CD4-positive, alpha-beta memory T cell (primary cell): Measurements from ENCODE around the gene GRIN3B. TPM values are rescaled to one million over a fixed set of nuclear protein-coding genes. Genes with fewer than 3 reads are reported as not detected.

Experiments used
- CTCF ChIA-PET: fragments of 350-600 bp; sonication (Branson Sonifier 250); formaldehyde crosslinking; loops from one replicate; lab custom pipeline; 2021; ENCODE audit warnings: inconsistent platforms; ENCODE audit not compliant: partially characterized antibody; lab: Charles Lee
- POLR2A ChIA-PET: fragments of 350-600 bp; sonication (Branson Sonifier 250); formaldehyde crosslinking; loops from one replicate; lab custom pipeline; 2021; ENCODE audit not compliant: partially characterized antibody; lab: Charles Lee
- DNase-seq, 5 donors: peaks; one replicate each; pipeline versions ENCODE4 v3.0.0 to v3.0.0-alpha.2; 2020 to 2022; ENCODE audit warnings: mixed read lengths in 1 of 5
- H3K27ac ChIP-seq: one replicate; pipeline ENCODE4 v1.7.0; 2013; ENCODE audit warnings: low read depth, low read length
- H3K27me3 ChIP-seq: 2 replicates; pipeline ENCODE4 v1.7.0; 2013; ENCODE audit warnings: mild to moderate bottlenecking, low read length, moderate library complexity; ENCODE audit not compliant: insufficient read depth
- H3K36me3 ChIP-seq: 2 replicates; pipeline ENCODE4 v1.7.0; 2013; ENCODE audit warnings: mild to moderate bottlenecking, low read length, moderate library complexity; ENCODE audit not compliant: insufficient read depth
- H3K4me1 ChIP-seq: 2 replicates; pipeline ENCODE4 v1.7.0; 2013; ENCODE audit warnings: mild to moderate bottlenecking, low read length, moderate library complexity; ENCODE audit not compliant: insufficient read depth
- H3K4me3 ChIP-seq, 2 donors: one replicate each; pipeline ENCODE4 v1.7.0; 2013; ENCODE audit warnings: low read length in 2 of 2, mild to moderate bottlenecking in 1 of 2
- H3K9me3 ChIP-seq, 2 donors: one replicate each; pipeline ENCODE4 v1.7.0; 2013; ENCODE audit warnings: low read length in 2 of 2, control low read depth in 1 of 2; ENCODE audit not compliant: control insufficient read depth in 1 of 2
- H3K27ac Mint-ChIP-seq, 7 donors: one replicate each; pipeline ENCODE4 v1.8.0; 2020 to 2021; ENCODE audit warnings: mixed read lengths in 7 of 7, mild to moderate bottlenecking in 6 of 7, inconsistent platforms in 3 of 7, moderate library complexity in 3 of 7
- H3K27me3 Mint-ChIP-seq, 2 donors: one replicate each; pipeline ENCODE4 v1.8.0; 2020 to 2021; ENCODE audit warnings: mixed read lengths in 2 of 2
- H3K36me3 Mint-ChIP-seq, 2 donors: one replicate each; pipeline ENCODE4 v1.8.0; 2020 to 2021; ENCODE audit warnings: mixed read lengths in 2 of 2, inconsistent platforms in 1 of 2, mild to moderate bottlenecking in 1 of 2
- H3K4me1 Mint-ChIP-seq, 4 donors: one replicate each; pipeline ENCODE4 v1.8.0; 2020 to 2021; ENCODE audit warnings: mixed read lengths in 4 of 4, mild to moderate bottlenecking in 1 of 4
- H3K4me3 Mint-ChIP-seq, 8 donors: one replicate each; pipeline ENCODE4 v1.8.0; 2020 to 2021; ENCODE audit warnings: mixed read lengths in 8 of 8, mild to moderate bottlenecking in 7 of 8, moderate library complexity in 6 of 8, inconsistent platforms in 3 of 8
- H3K9me3 Mint-ChIP-seq, 8 donors: one replicate each; pipeline ENCODE4 v1.8.0; 2020 to 2021; ENCODE audit warnings: mixed read lengths in 8 of 8, mild to moderate bottlenecking in 5 of 8, inconsistent platforms in 3 of 8, moderate library complexity in 1 of 8
- intact Hi-C: fragments of 100-400 bp; cut with micrococcal nuclease; formaldehyde crosslinking; loops from one replicate; pipeline ENCODE4 v1.15.1; 2023
- polyA plus RNA-seq, 2 donors: library from polyadenylated mRNA; unstranded; fragments of 300-500 nt; fragmentation: Illumina TruSeq; gene quantifications; one replicate each; pipeline ENCODE4 v1.2.3, GENCODE V29; 2021
- total RNA-seq, 2 experiments: library from RNA; stranded (reverse); gene quantifications; one replicate each; pipeline ENCODE4 v1.2.3, GENCODE V29; 2021

GRIN3B gene
- total and polyA plus RNA-seq, 4 experiments from 2014 or later = not detected

DNA sequence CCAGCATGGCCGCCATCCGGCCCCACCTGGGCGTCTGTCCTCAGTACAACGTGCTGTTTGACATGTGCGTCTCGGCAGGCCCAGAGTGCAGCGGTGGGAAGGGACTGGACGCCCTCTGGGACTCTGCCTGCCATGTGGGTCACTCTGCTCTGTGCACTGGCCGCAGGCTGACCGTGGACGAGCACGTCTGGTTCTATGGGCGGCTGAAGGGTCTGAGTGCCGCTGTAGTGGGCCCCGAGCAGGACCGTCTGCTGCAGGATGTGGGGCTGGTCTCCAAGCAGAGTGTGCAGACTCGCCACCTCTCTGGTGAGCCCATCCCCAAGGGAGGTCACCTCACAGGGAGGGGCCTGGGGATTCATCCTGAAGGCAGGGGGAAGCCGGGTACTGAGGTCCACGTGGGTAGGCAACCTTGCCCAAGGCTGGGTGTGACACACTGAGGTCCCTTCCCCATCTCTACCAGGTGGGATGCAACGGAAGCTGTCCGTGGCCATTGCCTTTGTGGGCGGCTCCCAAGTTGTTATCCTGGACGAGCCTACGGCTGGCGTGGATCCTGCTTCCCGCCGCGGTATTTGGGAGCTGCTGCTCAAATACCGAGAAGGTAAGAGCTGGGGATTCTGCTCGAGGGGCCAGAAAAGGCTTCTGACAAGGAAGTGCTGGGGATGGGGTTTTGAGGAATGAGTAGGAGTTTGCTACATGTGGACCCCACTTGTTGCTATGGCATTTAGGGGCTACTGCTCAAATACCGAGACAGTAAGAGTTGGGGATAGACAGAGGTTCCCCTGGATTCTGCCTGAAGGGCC lies 51.0 kb downstream of the GRIN3B start:
- ChIA-PET CTCF (interaction anchor here (1.6 to 5.1 kb wide), 2 partner anchors 14 kb away, joined by 4 to 22 read pairs; no protein-coding TSS in a partner anchor), POLR2A (interaction anchor here (1.0 to 57.1 kb wide), 4 partner anchors 11 to 35 kb away, joined by 3 to 3893 read pairs (median 8); partner anchors contain the start of genes ABCA7, ARHGAP45, GPX4 and POLR2E)
- intact Hi-C loops = no loop called here
- no peak overlapping the region for H3K4me3 Mint-ChIP-seq
- H3K27ac Mint-ChIP-seq = peak overlapping the region in 2 of 7 donors; percentile 62 to 67
- peaks cover 14% of the 10 kb centered on the region for H3K36me3 ChIP-seq
- H3K9me3 Mint-ChIP-seq = no peaks in the 10 kb centered on the region
- DNase-seq = no peak
- H3K27me3 ChIP-seq = no peaks in the 10 kb centered on the region
- no peaks in the 10 kb centered on the region for H3K4me1 ChIP-seq
- no peaks in the 10 kb centered on the region for H3K27me3 Mint-ChIP-seq
- peaks cover 5 to 18% (median 5%) of the 10 kb centered on the region in 4 donors for H3K4me1 Mint-ChIP-seq
- H3K27ac ChIP-seq = no peak overlapping the region
- H3K9me3 ChIP-seq = no peaks in the 10 kb centered on the region
- no peak overlapping the region for H3K4me3 ChIP-seq
- H3K36me3 Mint-ChIP-seq = peaks cover 4 to 21% of the 10 kb centered on the region in 2 donors

- Histone ChIP-seq H3K9me3 (no peaks in the 10 kb centered on the region), H3K27me3 (no peaks in the 10 kb centered on the region), H3K36me3 (peaks cover 16% of the 10 kb centered on the region), H3K4me3 (no peak overlapping the region), H3K4me1 (peaks cover 2% of the 10 kb centered on the region), H3K27ac (no peak overlapping the region)
- intact Hi-C loops = no loop called here
- ChIA-PET CTCF (interaction anchor here (5.1 kb wide), 1 partner anchor 13 kb away, joined by 22 read pairs; no protein-coding TSS in a partner anchor), POLR2A (interaction anchor here (1.2 to 57.1 kb wide), 3 partner anchors 12 to 34 kb away, joined by 8 to 3893 read pairs (median 9); partner anchors contain the start of genes ABCA7, ARHGAP45, GPX4 and POLR2E)
- peak overlapping the region in 2 of 7 donors; percentile 62 to 67 for H3K27ac Mint-ChIP-seq
- no peaks in the 10 kb centered on the region for H3K27me3 Mint-ChIP-seq
- no peak for DNase-seq
- H3K36me3 Mint-ChIP-seq = peaks cover 4 to 27% of the 10 kb centered on the region in 2 donors
- peaks cover 7 to 20% (median 11%) of the 10 kb centered on the region in 4 donors for H3K4me1 Mint-ChIP-seq
- H3K9me3 Mint-ChIP-seq = peaks cover 0 to 3% (median 0%) of the 10 kb centered on the region in 8 donors
- no peak overlapping the region for H3K4me3 Mint-ChIP-seq
Observed at GRCh38 chr19:1051791-1052190, 51.6 kb downstream of the GRIN3B start.

DNA sequence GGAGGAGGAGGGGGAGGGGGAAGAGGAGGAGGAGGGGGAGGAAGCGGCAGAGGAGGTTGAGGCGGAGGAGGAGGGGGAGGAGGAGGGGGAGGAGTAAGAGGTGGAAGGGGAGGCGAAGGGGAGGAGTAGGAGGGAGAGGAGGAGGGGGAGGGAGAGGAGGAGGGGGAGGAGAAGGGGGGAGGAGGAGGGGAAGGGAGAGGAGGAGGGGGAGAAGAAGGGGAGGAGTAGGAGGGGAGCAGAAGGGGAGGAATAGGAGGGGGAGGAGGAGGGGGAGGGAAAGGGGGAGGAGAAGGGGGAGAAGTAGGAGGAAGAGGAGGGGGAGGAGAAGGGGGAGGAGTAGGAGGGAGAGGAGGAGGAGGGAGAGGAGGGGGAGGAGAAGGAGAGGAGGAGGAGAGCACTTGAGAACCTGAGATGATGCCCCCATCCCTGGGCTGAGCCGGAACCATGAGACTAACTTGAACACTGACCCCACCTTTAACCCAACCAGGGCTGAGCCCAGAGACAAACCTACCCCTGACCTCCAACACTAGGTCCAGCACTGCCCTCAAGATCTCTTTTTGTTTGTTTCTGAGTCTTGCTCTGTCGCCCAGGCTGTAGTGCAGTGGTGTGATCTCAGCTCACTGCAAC lies 52.2 kb downstream of the GRIN3B start:
- no peak overlapping the region for H3K4me3 Mint-ChIP-seq
- ChIA-PET POLR2A (interaction anchor here (1.2 to 57.1 kb wide), 3 partner anchors 13 to 33 kb away, joined by 8 to 3893 read pairs (median 9); partner anchors contain the start of genes ABCA7, ARHGAP45, GPX4 and POLR2E), CTCF (interaction anchor here (5.1 kb wide), 1 partner anchor 13 kb away, joined by 22 read pairs; no protein-coding TSS in a partner anchor)
- H3K4me1 ChIP-seq = peaks cover 9% of the 10 kb centered on the region
- H3K4me1 Mint-ChIP-seq = peaks cover 13 to 24% (median 17%) of the 10 kb centered on the region in 4 donors
- no peak overlapping the region for H3K27ac ChIP-seq
- no peak overlapping the region for H3K4me3 ChIP-seq
- peaks cover 14% of the 10 kb centered on the region for H3K36me3 ChIP-seq
- intact Hi-C loops = no loop called here
- H3K9me3 Mint-ChIP-seq = peaks cover 0 to 4% (median 0%) of the 10 kb centered on the region in 8 donors
- peaks cover 11 to 34% of the 10 kb centered on the region in 2 donors for H3K36me3 Mint-ChIP-seq
- H3K9me3 ChIP-seq = no peaks in the 10 kb centered on the region
- H3K27me3 Mint-ChIP-seq = no peaks in the 10 kb centered on the region
- no peaks in the 10 kb centered on the region for H3K27me3 ChIP-seq
- no peak for DNase-seq
- peak overlapping the region in 3 of 7 donors; percentile 70 to 82 (median 77) for H3K27ac Mint-ChIP-seq

DNA sequence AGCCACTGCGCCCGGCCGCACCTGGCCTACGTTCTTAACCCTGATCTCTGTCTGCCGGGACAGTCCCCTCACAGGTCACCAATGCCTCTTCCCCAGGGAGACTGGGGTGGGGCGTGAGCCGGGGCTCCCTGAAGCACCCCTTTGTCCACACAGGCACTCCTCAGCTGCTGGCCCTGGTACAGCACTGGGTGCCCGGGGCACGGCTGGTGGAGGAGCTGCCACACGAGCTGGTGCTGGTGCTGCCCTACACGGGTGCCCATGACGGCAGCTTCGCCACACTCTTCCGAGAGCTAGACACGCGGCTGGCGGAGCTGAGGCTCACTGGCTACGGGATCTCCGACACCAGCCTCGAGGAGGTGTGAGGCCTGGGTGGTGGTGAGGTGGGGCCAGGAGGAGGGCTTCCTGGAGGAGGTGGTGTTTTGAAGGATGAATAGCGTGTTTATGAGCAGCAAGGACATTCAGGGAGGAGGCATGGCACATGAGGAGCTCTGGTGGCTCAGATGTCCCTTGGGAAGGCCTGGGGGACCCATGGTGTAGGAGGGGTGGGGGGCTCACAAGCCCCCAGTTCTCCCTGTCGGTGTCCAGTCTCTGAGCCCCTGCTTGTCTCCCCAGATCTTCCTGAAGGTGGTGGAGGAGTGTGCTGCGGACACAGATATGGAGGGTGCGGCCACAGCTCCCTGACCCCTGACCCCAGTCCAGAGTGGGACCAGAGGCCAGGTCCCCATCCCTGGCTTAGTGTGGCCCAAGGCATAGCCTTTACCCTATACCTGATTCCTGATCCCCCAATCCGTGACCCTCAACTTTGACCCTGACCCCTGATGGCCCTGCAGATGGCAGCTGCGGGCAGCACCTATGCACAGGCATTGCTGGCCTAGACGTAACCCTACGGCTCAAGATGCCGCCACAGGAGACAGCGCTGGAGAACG lies 53.2 kb downstream of the GRIN3B start:
- Histone ChIP-seq H3K4me1 (peaks cover 19% of the 10 kb centered on the region), H3K36me3 (peaks cover 16% of the 10 kb centered on the region), H3K4me3 (no peak overlapping the region), H3K27me3 (no peaks in the 10 kb centered on the region), H3K27ac (no peak overlapping the region), H3K9me3 (no peaks in the 10 kb centered on the region)
- no peak for DNase-seq
- ChIA-PET CTCF (interaction anchor here (5.1 kb wide), 1 partner anchor 12 kb away, joined by 22 read pairs; no protein-coding TSS in a partner anchor), POLR2A (interaction anchor here (1.2 to 57.1 kb wide), 5 partner anchors 13 to 213 kb away, joined by 4 to 3893 read pairs (median 9); partner anchors contain the start of genes ARHGAP45, GPX4 and POLR2E)
- H3K9me3 Mint-ChIP-seq = peaks cover 0 to 4% (median 0%) of the 10 kb centered on the region in 8 donors
- peak overlapping the region in 3 of 7 donors; percentile 70 to 82 (median 80) for H3K27ac Mint-ChIP-seq
- intact Hi-C loops = no loop called here
- H3K4me3 Mint-ChIP-seq = no peak overlapping the region
- peaks cover 18 to 33% (median 26%) of the 10 kb centered on the region in 4 donors for H3K4me1 Mint-ChIP-seq
- peaks cover 11 to 41% of the 10 kb centered on the region in 2 donors for H3K36me3 Mint-ChIP-seq
- H3K27me3 Mint-ChIP-seq = no peaks in the 10 kb centered on the region

DNA sequence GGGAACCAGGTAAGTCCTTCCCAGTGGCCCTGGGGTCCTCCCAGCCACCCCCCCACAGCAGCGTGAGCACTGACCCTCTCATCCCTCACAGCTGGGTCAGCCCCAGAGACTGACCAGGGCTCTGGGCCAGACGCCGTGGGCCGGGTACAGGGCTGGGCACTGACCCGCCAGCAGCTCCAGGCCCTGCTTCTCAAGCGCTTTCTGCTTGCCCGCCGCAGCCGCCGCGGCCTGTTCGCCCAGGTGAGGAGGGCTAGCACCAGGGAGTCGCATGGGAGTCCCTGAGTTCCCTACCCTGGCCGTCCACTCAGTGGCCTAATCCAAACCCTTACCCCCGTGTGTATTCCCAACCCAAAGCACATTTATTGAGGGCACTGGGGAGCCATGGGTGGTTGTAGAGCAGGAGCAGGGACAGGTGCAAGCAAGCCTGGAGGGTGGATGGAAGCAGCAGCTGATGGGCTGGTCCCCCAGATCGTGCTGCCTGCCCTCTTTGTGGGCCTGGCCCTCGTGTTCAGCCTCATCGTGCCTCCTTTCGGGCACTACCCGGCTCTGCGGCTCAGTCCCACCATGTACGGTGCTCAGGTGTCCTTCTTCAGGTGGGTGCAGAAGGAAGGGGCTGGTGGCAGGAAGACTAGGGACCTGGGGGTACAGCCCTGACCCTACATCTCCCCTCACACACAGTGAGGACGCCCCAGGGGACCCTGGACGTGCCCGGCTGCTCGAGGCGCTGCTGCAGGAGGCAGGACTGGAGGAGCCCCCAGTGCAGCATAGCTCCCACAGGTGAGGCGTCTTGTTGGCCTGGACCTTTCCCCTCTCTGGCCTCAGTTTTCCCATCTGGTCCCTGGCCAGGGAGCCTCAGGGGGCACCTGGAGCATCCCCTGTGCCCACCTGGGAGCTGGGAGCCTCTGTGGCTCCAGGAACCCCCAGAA lies 54.1 kb downstream of the GRIN3B start:
- H3K4me3 ChIP-seq = no peak overlapping the region
- no peaks in the 10 kb centered on the region for H3K27me3 ChIP-seq
- intact Hi-C loops = no loop called here
- ChIA-PET POLR2A (interaction anchor here (0.5 to 57.1 kb wide), 7 partner anchors 14 to 212 kb away, joined by 3 to 3893 read pairs (median 5); partner anchors contain the start of genes ARHGAP45, GPX4 and POLR2E), CTCF (interaction anchor here (5.1 kb wide), 1 partner anchor 11 kb away, joined by 22 read pairs; no protein-coding TSS in a partner anchor)
- no peaks in the 10 kb centered on the region for H3K27me3 Mint-ChIP-seq
- peaks cover 0 to 4% (median 0%) of the 10 kb centered on the region in 8 donors for H3K9me3 Mint-ChIP-seq
- no peak for DNase-seq
- no peak overlapping the region for H3K4me3 Mint-ChIP-seq
- no peaks in the 10 kb centered on the region for H3K9me3 ChIP-seq
- H3K4me1 ChIP-seq = peaks cover 23% of the 10 kb centered on the region
- H3K36me3 ChIP-seq = peaks cover 21% of the 10 kb centered on the region
- no peak overlapping the region for H3K27ac ChIP-seq
- no peak overlapping the region for H3K27ac Mint-ChIP-seq
- peaks cover 18 to 38% (median 27%) of the 10 kb centered on the region in 4 donors for H3K4me1 Mint-ChIP-seq
- H3K36me3 Mint-ChIP-seq = peaks cover 11 to 42% of the 10 kb centered on the region in 2 donors
